PFSK-1 (cell line): ENCODE measurements around the gene EGLN1.

Experiments used
- FOXP2 ChIP-seq: optimal IDR thresholded peaks from 2 replicates; pipeline ENCODE3; 2011; ENCODE audit warnings: borderline replicate concordance, control low read depth, inconsistent platforms; ENCODE audit not compliant: insufficient read depth; ENCODE audit errors: extremely low read length, extremely low read depth
- POLR2AphosphoS5 ChIP-seq: IDR thresholded peaks from 2 replicates; pipeline ENCODE4 v1.6.1; 2012; ENCODE audit warnings: low read depth, mild to moderate bottlenecking, control low read depth, low read length, moderate library complexity
- SIN3A ChIP-seq: IDR thresholded peaks from 2 replicates; pipeline ENCODE4 v1.6.1; 2012; ENCODE audit warnings: mild to moderate bottlenecking, low read length, moderate library complexity, borderline replicate concordance; ENCODE audit not compliant: insufficient read depth
- TAF1 ChIP-seq: IDR thresholded peaks from 2 replicates; pipeline ENCODE4 v1.6.1; 2012; ENCODE audit warnings: low read length, control low read depth, borderline replicate concordance; ENCODE audit not compliant: insufficient read depth
- TF ChIP-seq, protein P1 (sequence below), 2 experiments: IDR thresholded peaks; 2 replicates each; pipeline versions ENCODE4 v1.6.1 to v1.8.0; 2011 to 2012; ENCODE audit warnings: low read depth in 2 of 2, low read length in 2 of 2, control low read depth in 1 of 2, inconsistent platforms in 1 of 2, mild to moderate bottlenecking in 1 of 2, moderate library complexity in 1 of 2; ENCODE audit not compliant: insufficient read depth in 1 of 2

EGLN1 gene

DNA sequence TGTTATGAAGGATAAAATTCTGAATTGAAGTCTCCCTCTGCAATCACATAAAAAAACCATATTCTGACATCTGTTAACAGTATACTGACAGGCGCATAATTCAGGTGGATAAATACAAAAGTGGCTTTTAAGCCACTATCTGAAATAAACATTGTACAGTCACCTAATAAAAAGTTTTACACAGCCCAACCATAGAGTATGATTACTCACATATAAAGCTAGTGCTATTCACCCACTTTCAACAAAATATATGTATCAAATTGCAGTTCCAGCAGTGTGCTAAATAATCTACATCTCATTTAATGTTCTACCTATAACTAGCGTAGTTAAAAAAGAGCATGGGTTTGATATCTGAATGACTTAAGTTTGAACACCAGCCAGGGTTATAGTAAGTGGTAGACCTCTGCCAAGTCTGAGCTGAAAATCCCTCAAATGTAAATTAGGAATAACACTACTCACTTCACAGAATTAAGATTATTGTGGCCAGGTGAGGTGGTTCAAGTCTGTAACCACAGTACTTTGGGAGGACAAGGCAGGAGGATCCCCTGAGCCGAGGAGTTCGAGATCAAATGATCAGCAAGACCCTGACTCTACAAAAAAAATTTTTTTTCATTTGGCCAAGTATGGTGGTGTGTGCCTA lies 3.9 kb downstream of the EGLN1 start:
- TF ChIP-seq, protein P1, sequence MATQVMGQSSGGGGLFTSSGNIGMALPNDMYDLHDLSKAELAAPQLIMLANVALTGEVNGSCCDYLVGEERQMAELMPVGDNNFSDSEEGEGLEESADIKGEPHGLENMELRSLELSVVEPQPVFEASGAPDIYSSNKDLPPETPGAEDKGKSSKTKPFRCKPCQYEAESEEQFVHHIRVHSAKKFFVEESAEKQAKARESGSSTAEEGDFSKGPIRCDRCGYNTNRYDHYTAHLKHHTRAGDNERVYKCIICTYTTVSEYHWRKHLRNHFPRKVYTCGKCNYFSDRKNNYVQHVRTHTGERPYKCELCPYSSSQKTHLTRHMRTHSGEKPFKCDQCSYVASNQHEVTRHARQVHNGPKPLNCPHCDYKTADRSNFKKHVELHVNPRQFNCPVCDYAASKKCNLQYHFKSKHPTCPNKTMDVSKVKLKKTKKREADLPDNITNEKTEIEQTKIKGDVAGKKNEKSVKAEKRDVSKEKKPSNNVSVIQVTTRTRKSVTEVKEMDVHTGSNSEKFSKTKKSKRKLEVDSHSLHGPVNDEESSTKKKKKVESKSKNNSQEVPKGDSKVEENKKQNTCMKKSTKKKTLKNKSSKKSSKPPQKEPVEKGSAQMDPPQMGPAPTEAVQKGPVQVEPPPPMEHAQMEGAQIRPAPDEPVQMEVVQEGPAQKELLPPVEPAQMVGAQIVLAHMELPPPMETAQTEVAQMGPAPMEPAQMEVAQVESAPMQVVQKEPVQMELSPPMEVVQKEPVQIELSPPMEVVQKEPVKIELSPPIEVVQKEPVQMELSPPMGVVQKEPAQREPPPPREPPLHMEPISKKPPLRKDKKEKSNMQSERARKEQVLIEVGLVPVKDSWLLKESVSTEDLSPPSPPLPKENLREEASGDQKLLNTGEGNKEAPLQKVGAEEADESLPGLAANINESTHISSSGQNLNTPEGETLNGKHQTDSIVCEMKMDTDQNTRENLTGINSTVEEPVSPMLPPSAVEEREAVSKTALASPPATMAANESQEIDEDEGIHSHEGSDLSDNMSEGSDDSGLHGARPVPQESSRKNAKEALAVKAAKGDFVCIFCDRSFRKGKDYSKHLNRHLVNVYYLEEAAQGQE (IDR thresholded peaks at IDR 0.05; ENCODE audit: insufficient read depth in 1 of 2, low read depth in 2 of 2, low read length in 2 of 2), result no peak
- no peak for TF ChIP-seq FOXP2
- no peak for TF ChIP-seq SIN3A
- no peak for TF ChIP-seq POLR2AphosphoS5
- no peak for TF ChIP-seq TAF1

DNA sequence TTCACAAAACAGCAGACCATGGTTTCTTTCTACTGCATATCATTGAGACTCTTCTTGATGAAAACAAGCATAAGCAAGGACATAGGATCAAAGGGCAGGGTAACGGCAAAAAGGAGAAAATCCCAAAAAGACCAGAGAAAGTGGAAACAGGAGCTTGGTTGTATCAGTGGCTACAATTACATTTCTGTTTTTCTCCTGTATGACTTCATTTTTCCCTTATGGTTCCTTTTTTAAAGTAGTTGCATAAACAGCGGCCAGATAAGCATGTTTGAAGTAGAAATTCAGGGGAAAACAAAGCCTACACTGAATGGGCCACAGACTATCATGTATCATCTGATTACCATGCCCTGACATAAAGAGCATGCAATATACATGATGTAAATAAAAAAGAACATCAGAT lies 4.6 kb downstream of the EGLN1 start:
- no peak for TF ChIP-seq TAF1
- no peak for TF ChIP-seq SIN3A

DNA sequence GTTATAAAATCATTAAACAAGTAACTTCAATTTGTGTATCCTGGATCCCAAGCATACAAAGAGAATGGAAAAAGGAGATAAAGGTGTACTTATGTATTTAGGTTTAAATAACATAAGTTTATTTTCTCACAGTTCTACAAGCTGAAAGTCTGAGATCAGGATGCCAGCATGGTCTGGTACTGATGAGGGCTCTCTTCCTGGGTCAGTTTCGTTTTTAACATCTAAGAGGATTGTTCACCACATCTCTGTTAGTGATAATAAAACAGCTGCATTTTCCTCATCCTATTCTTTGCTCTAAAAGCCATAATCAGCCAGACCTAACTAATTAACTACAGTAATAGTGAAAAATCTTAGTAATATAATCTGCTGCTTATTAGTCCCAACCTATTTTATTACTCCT lies 5.2 kb downstream of the EGLN1 start:
- TF ChIP-seq FOXP2 (no peak), SIN3A (no peak), TAF1 (no peak), POLR2AphosphoS5 (no peak)
- TF ChIP-seq, protein P1 (IDR thresholded peaks at IDR 0.05; ENCODE audit: insufficient read depth in 1 of 2, low read depth in 2 of 2, low read length in 2 of 2), result no peak

DNA sequence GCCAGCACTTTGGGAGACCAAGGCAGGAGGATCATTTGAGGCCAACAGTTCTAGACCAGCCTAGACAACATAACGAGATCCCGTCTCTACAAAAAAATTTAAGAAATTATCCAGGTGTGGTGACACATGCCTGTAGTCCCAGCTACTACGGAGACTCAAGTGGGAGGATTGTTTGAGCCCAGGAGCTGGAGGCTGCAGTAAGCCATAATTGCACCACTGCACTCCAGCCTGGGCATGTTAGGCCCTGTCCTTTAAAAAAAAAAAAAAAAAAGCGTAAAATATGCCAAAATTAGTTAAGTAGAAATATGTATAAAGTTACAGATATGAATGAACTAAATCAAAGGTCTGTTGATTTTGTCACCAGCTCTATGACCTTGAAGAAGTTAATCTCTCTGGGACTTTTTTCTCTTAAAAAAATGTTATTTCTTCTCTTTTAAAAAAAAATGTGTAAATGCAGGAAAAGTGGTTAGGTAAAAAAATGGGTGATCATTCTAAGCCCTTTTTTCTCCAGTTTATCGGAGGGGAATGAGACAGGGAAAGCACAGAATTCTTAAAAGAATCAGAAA lies 7.0 kb downstream of the EGLN1 start:
- TF ChIP-seq POLR2AphosphoS5, result no peak
- TF ChIP-seq, protein P1 (IDR thresholded peaks at IDR 0.05; ENCODE audit: insufficient read depth in 1 of 2, low read depth in 2 of 2, low read length in 2 of 2), result no peak
- no peak for TF ChIP-seq TAF1
- TF ChIP-seq FOXP2, result no peak
- no peak for TF ChIP-seq SIN3A

DNA sequence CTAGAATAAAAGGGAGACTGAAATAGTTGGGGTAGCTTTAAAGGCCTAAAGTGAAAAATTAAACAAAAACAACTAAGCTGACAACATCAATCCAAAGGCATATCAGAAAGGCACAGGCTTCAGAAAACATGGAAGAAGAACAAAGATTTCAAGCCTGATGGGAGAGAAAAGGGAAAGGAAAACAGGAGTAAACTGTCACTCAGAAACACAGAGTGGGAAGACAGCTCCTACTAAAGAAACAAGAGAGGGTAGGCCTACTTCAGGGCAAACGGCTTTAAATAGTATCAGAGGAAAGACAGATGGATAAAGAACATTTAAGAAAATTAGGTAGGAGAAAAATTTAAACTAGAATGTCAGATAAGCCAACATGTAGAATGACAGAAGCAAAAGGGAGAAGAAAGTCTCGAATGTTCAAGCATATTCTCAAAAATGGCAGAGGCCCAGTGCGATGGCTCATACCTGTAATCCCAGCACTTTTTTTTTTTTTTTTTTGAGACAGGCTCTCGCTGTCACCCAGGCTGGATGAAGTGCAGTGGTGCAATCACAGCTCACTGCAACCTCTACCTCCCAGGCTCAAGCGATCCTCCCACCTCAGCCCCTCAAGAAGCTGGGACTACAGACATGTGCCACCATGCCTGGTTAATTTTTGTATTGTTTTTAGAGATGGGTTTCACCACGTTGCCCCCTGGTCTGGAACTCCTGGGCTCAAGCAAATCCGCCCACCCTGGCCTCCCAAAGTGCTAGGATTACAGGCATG lies 7.6 kb downstream of the EGLN1 start:
- no peak for TF ChIP-seq FOXP2
- TF ChIP-seq, protein P1 (IDR thresholded peaks at IDR 0.05; ENCODE audit: insufficient read depth in 1 of 2, low read depth in 2 of 2, low read length in 2 of 2), result no peak
- no peak for TF ChIP-seq POLR2AphosphoS5
- TF ChIP-seq SIN3A, result no peak
- TF ChIP-seq TAF1, result no peak
